Stimulated activated CD8-positive, alpha-beta memory T cell treated with anti-CD3 and anti-CD28 coated beads, Interleukin-4, amount 100 ng/mL, for 1 hour (primary cell): ENCODE measurements around the gene PANK2.
"Not testable (repeated sequence)": the region's sequence is repeated elsewhere in the genome, so short reads cannot be mapped to it uniquely, and the experiment has no call there.

Source experiments
- DNase-seq, 2 donors: peaks; one replicate each; pipeline ENCODE4 v3.0.0-alpha.2; 2020; ENCODE audit warnings: low read depth in 2 of 2, low spot score in 1 of 2

PANK2 gene

DNA sequence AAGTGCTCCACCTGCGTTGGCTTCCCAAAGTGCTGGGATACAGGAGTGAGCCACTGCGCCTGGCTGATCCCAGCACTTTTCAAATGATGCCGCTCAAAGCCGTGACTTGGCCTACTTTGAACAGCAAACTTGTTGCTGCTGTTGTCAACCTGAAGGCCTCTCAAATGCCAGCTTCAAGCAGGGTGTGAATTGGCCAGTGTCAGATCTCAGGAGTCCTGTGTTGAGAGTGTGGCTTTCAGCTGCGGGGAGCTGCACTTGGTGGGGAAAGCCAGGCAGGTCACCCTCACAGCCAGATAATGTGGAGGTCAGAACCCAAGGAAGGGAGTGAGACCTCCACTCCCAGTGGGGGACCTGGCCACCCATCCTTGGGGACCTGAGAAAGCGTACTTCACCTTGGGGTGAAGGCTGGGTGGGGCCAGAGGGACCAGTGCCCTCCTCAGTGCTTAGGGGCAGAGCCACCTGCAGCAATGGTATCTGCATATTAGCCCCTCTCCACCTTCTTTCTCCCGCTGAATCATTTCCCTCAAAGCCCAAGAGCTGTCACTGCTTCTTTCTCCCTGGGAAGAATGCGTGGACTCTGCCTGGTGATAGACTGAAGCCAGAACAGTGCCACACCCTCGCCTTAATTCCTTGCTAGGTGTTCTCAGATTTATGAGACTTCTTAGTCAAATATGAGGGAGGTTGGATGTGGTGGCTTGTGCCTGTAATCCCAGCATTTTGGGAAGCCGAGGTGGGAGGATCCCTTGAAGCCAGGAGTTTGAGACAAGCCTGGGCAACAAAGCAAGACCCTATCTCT is 19.1 kb upstream of the PANK2 start:
- no peak for DNase-seq

- no peak for DNase-seq
These were observed 17.5 kb upstream of the PANK2 start for GRCh38 chr20:3871550-3872265.

DNA sequence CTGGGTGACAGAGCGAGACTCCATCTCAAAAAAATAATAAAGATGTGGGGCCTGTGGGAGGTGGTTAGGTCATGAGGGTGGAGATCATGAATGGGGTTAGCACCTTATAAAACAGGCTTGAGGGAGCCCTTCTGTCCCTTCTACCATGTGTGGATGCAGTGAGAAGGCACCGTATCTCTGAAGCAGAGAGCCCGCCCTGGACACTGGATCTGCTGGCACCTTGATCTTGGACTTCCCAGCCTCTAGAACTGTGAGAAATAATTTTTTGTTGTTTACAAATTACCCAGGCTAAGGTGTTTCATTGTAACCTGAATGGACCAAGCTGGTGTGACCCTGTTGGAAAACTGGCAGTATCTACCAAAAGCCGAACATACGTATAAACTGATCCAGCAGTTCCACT is 15.7 kb upstream of the PANK2 start:
- no peak for DNase-seq

DNA sequence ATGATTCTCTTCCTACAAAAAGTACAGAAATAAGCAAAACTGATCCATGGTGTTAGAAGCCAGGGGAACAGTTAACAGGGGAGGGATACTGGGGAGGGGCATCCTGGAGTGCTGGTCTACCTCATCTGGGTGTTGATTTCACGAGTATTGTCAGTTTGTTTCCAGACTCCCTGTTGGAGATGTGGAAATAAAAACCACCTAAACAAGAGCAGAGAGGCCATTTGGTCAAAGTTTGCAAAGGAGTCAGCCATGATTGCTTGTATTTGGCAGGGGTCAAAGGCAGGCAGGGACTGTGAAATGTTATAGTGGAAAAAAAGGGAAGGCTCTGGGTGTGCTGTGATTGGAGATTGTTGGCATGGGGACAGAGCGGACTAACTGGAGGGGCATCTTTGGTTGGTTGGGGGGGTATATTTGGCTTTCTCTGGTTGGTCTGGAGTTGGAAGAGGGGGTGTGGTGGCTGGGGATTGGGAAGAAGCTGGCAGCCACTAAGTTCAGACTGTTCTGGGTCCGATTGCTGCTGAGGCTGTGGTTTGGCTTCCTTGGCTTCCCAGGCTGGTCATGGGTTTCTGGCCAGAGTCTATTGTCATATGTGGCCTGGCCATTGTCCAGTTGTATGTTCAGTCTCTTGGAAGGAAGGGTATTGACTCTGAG is 14.9 kb upstream of the PANK2 start:
- no peak for DNase-seq

DNA sequence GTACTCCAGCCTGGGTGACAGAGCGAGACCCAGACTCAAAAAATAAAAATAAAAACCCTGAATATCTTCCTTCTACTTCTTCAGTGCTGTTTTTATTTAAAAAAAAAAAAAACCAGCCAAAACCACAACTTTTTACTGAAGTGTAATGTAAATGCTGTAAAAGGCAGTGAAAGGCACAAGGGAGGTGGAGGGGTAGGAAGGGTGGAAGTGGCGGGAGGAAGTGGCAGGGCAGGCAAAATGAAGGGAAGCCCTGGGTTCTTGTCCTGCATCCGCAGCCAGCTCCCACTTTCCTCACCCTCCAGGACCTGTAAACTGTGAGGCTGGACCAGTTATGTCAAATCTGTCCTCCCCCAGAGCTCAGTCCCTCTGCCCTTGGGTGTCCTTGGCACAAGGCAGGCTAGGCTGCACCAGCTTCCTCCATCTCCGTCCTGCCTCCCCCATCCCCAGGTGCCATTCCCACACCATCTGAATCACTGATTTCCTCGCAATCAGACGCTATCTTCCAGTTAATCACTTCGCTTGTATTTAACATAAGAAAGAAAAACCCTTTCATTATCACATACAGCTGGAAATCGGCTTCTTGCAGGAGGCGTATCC is 13.7 kb upstream of the PANK2 start:
- DNase-seq: no peak

DNA sequence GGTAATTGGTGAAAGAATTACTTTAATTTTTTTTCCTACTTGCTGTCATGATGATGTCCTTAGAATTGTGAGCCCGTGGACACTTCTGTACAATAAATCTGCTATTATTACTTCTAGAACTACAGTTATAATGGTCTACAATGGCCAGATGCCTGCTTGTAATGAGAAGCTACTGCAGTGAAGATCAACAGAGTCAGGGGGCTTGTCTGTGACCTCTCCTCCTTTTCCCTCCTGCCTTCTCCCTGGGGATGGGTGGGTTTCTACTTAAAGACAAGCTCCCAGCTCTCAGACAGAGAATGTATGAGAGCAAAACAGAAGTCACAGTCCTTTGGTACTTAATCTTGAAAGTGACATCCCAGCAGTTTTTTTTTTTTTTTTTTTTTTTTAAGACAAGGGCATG is 13.2 kb upstream of the PANK2 start:
- DNase-seq: no peak

DNA sequence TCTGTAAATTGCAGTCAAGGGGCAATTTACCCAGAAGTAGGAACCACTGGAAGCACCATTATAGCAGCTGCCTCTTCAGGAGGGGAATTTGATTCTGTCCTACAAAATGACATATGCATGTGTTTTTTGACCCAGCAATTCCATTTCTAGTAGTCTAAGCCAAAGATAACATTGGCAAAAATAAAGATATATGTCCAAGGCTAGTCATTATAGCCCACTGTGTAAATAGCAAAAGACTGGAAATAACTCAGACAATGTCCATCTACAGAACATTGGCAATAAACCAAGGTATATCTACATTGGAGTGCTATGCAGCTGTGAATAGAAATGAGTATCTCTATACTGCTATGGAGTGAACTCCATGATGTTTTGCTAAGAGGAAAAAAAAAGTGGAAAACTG is 12.5 kb upstream of the PANK2 start:
- DNase-seq: no peak

- DNase-seq: not testable (repeated sequence)
These were observed 10.3 kb upstream of the PANK2 start for GRCh38 chr20:3878921-3879274.

DNA sequence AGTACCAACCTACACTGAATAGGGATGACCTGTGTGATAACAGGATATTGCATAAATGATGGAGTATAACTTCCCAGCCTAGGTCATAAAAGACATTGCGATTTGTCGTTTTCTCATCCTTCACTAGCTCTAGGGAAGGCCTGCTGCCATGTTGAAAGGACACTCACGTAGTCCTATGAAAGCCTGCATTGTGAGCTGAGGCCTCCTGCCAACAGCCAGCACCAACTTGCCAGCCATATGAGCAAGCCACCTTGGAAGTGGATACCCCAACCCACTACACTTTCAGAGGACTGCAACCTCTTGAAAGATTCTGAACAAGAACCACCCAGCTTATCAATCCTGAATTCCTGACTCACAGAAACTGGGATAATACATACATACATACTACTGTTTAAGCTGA is 3.5 kb upstream of the PANK2 start:
- DNase-seq: no peak

- no peak for DNase-seq
These were observed 1.1 kb upstream of the PANK2 start for GRCh38 chr20:3887876-3888620.

DNA sequence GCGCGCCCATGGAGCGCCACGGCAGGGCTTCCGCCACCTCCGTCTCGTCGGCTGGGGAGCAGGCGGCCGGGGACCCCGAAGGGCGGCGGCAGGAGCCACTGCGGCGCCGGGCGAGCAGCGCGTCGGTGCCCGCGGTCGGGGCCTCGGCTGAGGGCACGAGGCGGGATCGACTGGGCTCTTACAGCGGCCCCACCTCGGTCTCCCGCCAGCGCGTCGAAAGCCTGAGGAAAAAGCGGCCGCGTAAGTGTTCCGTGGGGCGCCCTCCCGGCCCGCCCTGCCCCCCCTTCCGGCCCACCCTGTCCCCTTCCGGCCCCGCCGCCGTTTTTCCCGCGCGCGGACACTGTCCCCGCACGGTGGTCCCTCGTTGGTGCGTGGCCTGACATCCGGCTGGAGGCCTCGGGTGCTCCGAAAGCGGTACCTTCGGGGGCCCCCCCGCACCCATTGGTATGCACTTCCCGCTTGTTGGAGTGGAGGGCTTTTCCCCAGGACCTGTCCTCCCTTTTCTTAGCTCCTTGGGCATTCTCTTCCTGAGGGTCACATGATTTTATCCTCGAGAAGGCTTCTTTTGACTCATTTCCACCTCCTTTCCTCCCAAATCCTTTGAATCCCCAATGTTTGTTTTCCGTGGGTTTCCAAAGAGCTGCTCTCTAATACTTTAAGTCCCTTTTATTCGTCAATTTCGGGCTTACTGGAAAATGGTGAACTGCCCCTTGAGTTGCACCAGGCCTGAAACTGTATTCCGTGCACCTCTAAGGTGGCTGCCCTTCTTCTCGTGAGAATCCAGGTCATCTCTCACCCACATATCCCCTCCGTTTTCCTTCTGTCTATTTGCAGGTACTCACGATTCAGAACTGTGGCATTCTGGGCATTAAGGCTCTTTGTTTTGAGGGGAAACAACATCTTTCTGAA is 556 bp downstream of the PANK2 start:
- peak; percentile 4 to 18 for DNase-seq

- no peak for DNase-seq
These were observed 1.2 kb downstream of the PANK2 start for GRCh38 chr20:3890398-3890751.

DNA sequence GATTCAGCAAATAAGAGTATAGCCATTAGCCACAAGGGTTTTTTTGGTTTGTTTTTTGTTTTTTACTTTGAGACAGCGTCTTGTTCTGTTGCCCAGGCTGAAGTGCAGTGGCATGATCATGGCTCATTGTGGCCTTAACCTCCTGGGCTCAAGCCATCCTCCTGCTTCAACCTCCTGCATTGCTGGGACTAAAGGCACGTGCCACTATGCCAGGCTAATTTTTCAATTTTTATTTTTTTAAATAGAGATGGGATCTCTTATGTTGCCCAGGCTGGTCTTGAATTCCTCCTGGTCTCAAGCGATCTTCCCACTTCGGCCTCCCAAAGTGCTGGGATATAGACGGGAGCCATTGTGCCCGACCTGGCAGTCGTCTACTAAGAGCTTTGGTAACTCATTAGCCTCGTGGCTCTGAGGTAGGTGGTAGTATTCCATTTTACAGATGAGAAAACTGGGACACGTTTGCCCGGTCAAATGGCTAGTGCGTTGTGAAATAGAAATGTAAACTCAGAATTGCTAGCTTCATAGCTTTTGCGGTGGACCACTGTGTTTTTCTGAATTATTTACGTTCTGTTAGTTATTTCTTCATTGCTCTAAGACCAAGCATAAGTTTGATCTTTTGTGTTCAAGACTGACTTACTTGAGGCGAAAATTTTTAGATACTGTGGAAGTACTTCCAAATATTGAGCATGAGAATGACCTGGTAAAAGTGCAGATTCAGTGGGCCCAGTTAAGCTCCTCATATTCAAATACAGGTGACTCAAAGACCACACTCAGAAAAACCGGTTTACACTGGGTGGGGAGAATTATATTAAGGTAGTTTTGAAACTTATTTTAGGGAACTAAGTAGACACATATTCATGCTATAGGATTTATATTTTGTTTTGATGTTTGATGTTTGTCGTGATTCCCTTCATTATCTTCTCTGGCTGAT is 2.1 kb downstream of the PANK2 start:
- no peak for DNase-seq

GRCh38 chr20:3894796-3895195 is 5.6 kb downstream of the PANK2 start:
- no peak for DNase-seq

DNA sequence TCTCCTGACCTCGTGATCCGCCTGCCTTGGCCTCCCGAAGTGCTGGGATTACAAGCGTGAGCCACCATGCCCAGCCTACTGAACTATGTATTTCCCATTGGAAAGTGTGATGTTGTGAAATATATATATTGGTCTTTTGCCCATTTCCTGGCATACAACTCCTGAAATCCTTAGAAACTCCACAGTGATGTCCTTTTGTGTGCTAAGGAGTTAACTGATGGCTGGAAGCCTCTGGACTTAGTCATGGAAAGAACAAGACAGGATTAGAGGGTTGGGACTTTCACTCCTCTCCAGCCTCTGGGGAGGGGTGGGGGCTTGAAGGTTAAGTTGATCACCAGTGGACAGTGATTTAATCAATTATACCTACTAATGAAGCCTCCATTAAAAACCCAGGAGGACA is 7.1 kb downstream of the PANK2 start:
- DNase-seq: no peak

- no peak for DNase-seq
These were observed 7.8 kb downstream of the PANK2 start for GRCh38 chr20:3896853-3897583.

DNA sequence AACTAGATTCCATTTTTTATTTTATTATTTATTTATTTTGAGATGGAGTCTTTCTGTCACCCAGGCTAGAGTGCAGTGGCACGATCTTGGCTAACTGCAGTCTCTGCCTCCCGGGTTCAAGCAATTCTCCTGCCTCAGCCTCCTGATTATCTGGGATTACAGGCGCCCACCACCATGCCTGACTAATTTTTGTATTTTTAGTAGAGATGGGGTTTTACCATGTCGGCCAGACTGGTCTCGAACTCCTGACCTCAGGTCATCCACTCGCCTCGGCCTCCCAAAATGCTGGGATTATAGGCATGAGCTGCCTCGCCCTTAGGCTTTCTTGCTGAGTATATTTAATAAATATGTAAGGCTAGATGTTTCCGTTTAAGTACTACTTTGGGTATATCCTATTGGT is 9.0 kb downstream of the PANK2 start:
- DNase-seq: not testable (repeated sequence)

DNA sequence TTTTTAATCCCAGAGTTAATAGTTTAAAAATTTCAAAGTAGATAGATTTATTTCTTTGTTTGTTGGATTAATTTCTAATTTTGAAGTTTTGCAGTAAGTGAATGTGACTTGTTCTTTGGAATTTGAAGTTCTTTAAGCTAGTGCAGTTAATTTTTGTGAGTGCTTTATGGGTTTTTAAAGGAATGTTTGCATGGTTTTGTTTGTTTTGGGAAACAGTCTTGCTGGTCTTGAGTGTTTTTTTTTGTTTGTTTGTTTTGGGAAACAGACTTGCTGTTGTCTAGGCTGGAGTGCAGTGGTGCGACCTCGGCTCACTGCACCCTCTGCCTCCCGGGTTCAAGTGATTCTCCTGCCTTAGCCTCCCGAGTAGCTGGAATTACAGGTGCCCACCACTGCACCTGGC is 9.5 kb downstream of the PANK2 start:
- DNase-seq: no peak
